GM19099 (cell line): ENCODE results near the gene ADO.

Experiments used
- POLR2A ChIP-seq: IDR thresholded peaks from 3 replicates; pipeline ENCODE4 v1.6.1; 2011; ENCODE audit warnings: low read depth; ENCODE audit not compliant: insufficient read length; ENCODE audit errors: extremely low read depth

Gene ADO

GRCh38 chr10:62804356-62805230 is at the start of gene ADO:
TSS of gene ADO (plus strand) at chr10:62804720. CDS start at chr10:62805060, 340 bp downstream.
- peak; percentile 65 for TF ChIP-seq POLR2A

GRCh38 chr10:62754963-62755362 is 49.6 kb upstream of the ADO start:
- TF ChIP-seq POLR2A: no peak

GRCh38 chr10:62755662-62756653 is 48.6 kb upstream of the ADO start:
- TF ChIP-seq POLR2A: no peak

GRCh38 chr10:62759599-62760175 is 44.8 kb upstream of the ADO start:
- TF ChIP-seq POLR2A: no peak

- no peak for TF ChIP-seq POLR2A
Observed at GRCh38 chr10:62760401-62760800, 44.1 kb upstream of the ADO start.

GRCh38 chr10:62761115-62761514 is 43.4 kb upstream of the ADO start:
- no peak for TF ChIP-seq POLR2A

GRCh38 chr10:62763155-62763554 is 41.4 kb upstream of the ADO start:
- no peak for TF ChIP-seq POLR2A

- no peak for TF ChIP-seq POLR2A
Observed at GRCh38 chr10:62764011-62764410, 40.5 kb upstream of the ADO start.

- TF ChIP-seq POLR2A: no peak
Observed at GRCh38 chr10:62765726-62766125, 38.8 kb upstream of the ADO start.

- TF ChIP-seq POLR2A: no peak
Observed at GRCh38 chr10:62766386-62766785, 38.1 kb upstream of the ADO start.

- no peak for TF ChIP-seq POLR2A
Observed at GRCh38 chr10:62769574-62770242, 34.8 kb upstream of the ADO start.

GRCh38 chr10:62772186-62772974 is 32.1 kb upstream of the ADO start:
- no peak for TF ChIP-seq POLR2A

- no peak for TF ChIP-seq POLR2A
Observed at GRCh38 chr10:62778125-62778524, 26.4 kb upstream of the ADO start.
